T-helper 1 cell (primary cell): ENCODE data around the gene ZBTB7A.

Experiments used
- DNase-seq, 5 donors: peaks; one replicate each; pipeline ENCODE4 v3.0.0-alpha.2; 2012 to 2020

The ZBTB7A gene

GRCh38 chr19:4093643-4094175 is 27.0 kb upstream of the ZBTB7A start:
- DNase-seq, result no peak

- DNase-seq, result no peak
These were observed 23.9 kb upstream of the ZBTB7A start for GRCh38 chr19:4090356-4091220.

GRCh38 chr19:4089946-4090345 is 23.2 kb upstream of the ZBTB7A start:
- DNase-seq, result no peak

GRCh38 chr19:4089400-4089908 is 22.8 kb upstream of the ZBTB7A start:
- DNase-seq, result peak in 3 of 5 donors; percentile 32 to 64 (median 33)

- DNase-seq, result peak in 4 of 5 donors; percentile 41 to 71 (median 49)
These were observed 22.3 kb upstream of the ZBTB7A start for GRCh38 chr19:4088975-4089374.

- no peak for DNase-seq
These were observed 21.3 kb upstream of the ZBTB7A start for GRCh38 chr19:4087787-4088679.

GRCh38 chr19:4086411-4086867 is 19.7 kb upstream of the ZBTB7A start:
- DNase-seq, result no peak

GRCh38 chr19:4084547-4084877 is 17.8 kb upstream of the ZBTB7A start:
- DNase-seq, result no peak

GRCh38 chr19:4083677-4084546 is 17.2 kb upstream of the ZBTB7A start:
- peak in 1 of 5 donors; percentile 62 for DNase-seq

GRCh38 chr19:4082172-4082571 is 15.5 kb upstream of the ZBTB7A start:
- DNase-seq, result no peak

GRCh38 chr19:4081441-4082129 is 14.9 kb upstream of the ZBTB7A start:
- no peak for DNase-seq

GRCh38 chr19:4080473-4080872 is 13.8 kb upstream of the ZBTB7A start:
- DNase-seq, result no peak

- peak in 1 of 5 donors; percentile 42 for DNase-seq
These were observed 11.3 kb upstream of the ZBTB7A start for GRCh38 chr19:4077800-4078684.

GRCh38 chr19:4077007-4077374 is 10.3 kb upstream of the ZBTB7A start:
- no peak for DNase-seq

- no peak for DNase-seq
These were observed 8.7 kb upstream of the ZBTB7A start for GRCh38 chr19:4075373-4075772.

GRCh38 chr19:4071610-4072009 is 4.9 kb upstream of the ZBTB7A start:
- no peak for DNase-seq

GRCh38 chr19:4069331-4069959 is 2.7 kb upstream of the ZBTB7A start:
- peak in 1 of 5 donors; percentile 77 for DNase-seq

GRCh38 chr19:4068047-4068966 is 1.6 kb upstream of the ZBTB7A start:
- DNase-seq, result no peak
